Mesothelial cell of epicardium (in vitro differentiated cells): ENCODE results near the gene PRR36. TPM values are rescaled to one million over a fixed set of nuclear protein-coding genes. Genes with fewer than 3 reads are reported as not detected.

ENCODE experiments used
- DNase-seq, 2 experiments: peaks; one replicate each; pipeline ENCODE4 v3.0.0; 2021; ENCODE audit warnings: low spot score in 2 of 2; ENCODE audit not compliant: unreplicated experiment in 2 of 2
- H3K27ac Mint-ChIP-seq: 2 replicates; pipeline ENCODE4 v1.8.0; 2021; ENCODE audit warnings: mixed read lengths
- H3K27me3 Mint-ChIP-seq: 2 replicates; pipeline ENCODE4 v1.8.0; 2021; ENCODE audit warnings: low read depth, mixed read lengths
- H3K36me3 Mint-ChIP-seq: 2 replicates; pipeline ENCODE4 v1.8.0; 2021; ENCODE audit warnings: mixed read lengths
- H3K4me1 Mint-ChIP-seq: 2 replicates; pipeline ENCODE4 v1.8.0; 2021; ENCODE audit warnings: mixed read lengths
- H3K4me3 Mint-ChIP-seq: 2 replicates; pipeline ENCODE4 v1.8.0; 2021; ENCODE audit warnings: mild to moderate bottlenecking, moderate library complexity, mixed read lengths
- H3K9me3 Mint-ChIP-seq: 2 replicates; pipeline ENCODE4 v1.8.0; 2021; ENCODE audit warnings: mixed read lengths
- total RNA-seq: library from RNA; stranded (reverse); gene quantifications from 3 replicates; pipeline ENCODE4 v1.2.1, GENCODE V29; 2021
- TF ChIP-seq, protein P1 (sequence below): fragments of 200-600 bp; sonication (generic); IDR thresholded peaks from one replicate; pipeline ENCODE4 v1.5.0; 2021; ENCODE audit warnings: antibody characterized with exemption; ENCODE audit not compliant: unreplicated experiment

PRR36 gene
- total RNA-seq, 1 donor from 2014 or later = 23.4 TPM

DNA sequence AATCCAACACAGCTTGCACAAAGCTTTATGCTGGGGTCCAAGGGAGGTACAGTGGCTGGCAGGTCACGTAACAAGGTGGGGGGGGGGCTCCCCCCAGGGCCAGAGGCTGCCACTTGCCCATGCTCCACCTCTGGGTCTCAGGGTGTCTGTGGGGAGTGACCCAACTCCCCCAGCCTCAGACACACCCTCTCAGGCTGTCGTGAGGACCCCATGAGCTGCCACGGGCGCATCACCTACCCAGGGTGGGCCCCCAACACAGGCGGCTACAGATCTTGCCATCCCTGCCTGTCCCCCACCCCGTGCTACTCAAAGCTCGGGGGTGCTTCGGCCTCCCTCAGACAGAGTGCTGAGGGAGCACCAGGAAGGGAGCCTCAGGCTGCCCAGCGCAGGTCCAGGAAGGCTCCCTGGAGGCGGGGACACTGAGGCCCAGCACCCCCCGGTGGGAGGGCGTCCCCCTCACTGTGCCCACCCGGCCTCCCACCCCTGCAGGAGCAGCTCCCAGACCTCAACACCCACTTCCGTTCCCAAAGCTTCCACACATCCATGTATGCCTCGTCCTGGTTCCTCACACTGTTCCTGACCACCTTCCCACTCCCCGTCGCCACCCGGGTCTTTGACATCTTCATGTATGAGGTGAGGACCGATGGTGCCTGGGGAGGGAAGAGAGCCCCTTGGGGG lies 23.1 kb downstream of the PRR36 start:
- Mint-ChIP-seq H3K9me3 (no peaks in the 10 kb centered on the region), H3K27me3 (peaks cover under 1% of the 10 kb centered on the region), H3K4me1 (peaks cover 8% of the 10 kb centered on the region), H3K36me3 (no peaks in the 10 kb centered on the region), H3K27ac (no peak overlapping the region), H3K4me3 (no peak overlapping the region)
- no peak for DNase-seq
- TF ChIP-seq, protein P1, sequence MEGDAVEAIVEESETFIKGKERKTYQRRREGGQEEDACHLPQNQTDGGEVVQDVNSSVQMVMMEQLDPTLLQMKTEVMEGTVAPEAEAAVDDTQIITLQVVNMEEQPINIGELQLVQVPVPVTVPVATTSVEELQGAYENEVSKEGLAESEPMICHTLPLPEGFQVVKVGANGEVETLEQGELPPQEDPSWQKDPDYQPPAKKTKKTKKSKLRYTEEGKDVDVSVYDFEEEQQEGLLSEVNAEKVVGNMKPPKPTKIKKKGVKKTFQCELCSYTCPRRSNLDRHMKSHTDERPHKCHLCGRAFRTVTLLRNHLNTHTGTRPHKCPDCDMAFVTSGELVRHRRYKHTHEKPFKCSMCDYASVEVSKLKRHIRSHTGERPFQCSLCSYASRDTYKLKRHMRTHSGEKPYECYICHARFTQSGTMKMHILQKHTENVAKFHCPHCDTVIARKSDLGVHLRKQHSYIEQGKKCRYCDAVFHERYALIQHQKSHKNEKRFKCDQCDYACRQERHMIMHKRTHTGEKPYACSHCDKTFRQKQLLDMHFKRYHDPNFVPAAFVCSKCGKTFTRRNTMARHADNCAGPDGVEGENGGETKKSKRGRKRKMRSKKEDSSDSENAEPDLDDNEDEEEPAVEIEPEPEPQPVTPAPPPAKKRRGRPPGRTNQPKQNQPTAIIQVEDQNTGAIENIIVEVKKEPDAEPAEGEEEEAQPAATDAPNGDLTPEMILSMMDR = no peak

DNA sequence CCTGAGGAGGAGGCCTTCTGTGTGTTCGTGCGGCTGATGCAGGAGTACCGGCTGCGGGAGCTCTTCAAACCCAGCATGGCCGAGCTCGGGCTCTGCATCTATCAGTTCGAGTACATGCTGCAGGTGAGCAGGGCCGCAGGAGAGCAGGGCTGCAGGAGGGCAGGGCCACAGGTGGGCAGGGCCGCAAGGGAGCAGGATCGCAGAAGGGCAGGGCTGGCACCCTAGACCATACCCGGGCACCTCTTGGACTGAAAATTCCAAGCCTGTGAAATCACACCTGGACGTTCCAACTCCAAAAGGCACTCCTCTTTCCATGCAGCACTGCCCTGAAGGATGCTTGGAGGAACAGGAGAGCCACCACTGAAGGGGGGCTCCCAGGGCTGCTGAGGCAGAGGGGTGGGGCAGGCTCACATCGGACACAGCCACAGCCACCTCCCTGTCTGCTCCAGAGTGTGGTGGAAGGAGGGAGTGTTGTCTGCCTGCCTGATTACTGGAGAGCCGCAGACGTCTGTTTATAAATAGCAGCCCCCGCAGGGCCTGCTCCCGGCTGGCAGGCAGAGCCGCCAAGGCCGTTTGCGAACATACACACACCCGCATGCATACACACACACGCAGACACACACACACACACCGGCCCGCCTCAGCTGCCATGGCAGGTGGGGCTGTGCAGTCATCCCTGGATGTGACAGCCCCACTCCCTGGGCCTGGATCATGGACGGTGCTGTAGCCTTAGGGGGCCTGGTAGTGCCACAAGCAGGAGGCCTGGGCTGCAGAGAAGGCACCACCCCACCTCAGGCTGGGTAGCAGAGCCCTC lies 24.0 kb downstream of the PRR36 start:
- H3K27me3 Mint-ChIP-seq = no peaks in the 10 kb centered on the region
- TF ChIP-seq, protein P1 = no peak
- no peaks in the 10 kb centered on the region for H3K36me3 Mint-ChIP-seq
- no peaks in the 10 kb centered on the region for H3K9me3 Mint-ChIP-seq
- DNase-seq = no peak
- no peak overlapping the region for H3K4me3 Mint-ChIP-seq
- no peak overlapping the region for H3K27ac Mint-ChIP-seq
- peaks cover 8% of the 10 kb centered on the region for H3K4me1 Mint-ChIP-seq

DNA sequence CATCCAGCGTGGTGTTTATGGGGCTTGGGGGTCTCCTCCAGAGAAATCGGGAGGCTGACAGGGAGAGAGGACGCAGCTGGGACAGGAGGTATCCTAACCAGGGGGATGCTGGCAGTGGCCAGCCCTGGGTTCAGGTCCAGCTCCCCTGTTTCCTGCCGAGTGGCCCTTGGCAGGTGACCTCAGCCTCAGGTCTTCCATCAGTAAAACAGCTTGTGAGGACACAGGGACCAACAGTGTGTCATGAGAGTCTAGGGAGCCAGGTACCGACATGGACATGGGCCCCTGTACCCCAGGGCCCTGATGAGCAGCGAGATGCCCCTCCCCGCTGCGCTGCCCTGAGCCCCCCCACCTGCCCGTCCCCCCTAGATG lies 24.6 kb downstream of the PRR36 start:
- no peak for DNase-seq
- TF ChIP-seq, protein P1 = no peak
- peaks cover 8% of the 10 kb centered on the region for H3K4me1 Mint-ChIP-seq
- no peaks in the 10 kb centered on the region for H3K9me3 Mint-ChIP-seq
- H3K4me3 Mint-ChIP-seq = no peak overlapping the region
- H3K27me3 Mint-ChIP-seq = no peaks in the 10 kb centered on the region
- no peaks in the 10 kb centered on the region for H3K36me3 Mint-ChIP-seq
- no peak overlapping the region for H3K27ac Mint-ChIP-seq

DNA sequence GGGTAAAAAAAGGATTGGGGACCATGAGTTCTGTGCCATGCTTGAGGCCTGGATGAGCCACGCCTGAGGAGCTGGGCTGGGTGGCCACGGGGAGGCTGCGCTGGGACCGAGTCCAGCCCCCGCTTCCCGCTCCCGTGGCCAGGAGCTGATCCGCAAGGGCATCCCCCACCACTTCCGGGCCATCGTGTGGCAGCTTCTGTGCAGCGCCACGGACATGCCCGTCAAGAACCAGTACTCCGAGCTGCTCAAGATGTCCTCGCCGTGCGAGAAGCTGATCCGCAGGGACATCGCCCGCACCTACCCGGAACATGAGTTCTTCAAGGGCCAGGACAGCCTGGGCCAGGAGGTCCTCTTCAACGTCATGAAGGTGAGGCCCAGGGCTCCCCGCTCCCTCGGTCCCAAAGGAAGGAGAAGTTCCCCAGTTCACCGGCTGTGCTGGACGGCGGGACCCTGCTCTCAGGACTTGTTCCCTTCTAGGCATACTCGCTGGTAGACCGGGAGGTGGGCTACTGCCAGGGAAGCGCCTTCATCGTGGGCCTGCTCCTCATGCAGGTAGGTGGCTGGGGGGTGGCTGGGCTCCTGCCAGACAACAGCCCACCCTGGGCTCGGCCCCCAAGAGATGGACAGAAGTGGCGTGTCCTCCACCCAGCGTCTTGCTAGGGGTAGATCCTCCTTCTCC lies 25.3 kb downstream of the PRR36 start:
- Mint-ChIP-seq H3K36me3 (no peaks in the 10 kb centered on the region), H3K27ac (no peak overlapping the region), H3K4me1 (peaks cover 8% of the 10 kb centered on the region), H3K27me3 (no peaks in the 10 kb centered on the region), H3K9me3 (no peaks in the 10 kb centered on the region), H3K4me3 (no peak overlapping the region)
- TF ChIP-seq, protein P1 = no peak
- no peak for DNase-seq

DNA sequence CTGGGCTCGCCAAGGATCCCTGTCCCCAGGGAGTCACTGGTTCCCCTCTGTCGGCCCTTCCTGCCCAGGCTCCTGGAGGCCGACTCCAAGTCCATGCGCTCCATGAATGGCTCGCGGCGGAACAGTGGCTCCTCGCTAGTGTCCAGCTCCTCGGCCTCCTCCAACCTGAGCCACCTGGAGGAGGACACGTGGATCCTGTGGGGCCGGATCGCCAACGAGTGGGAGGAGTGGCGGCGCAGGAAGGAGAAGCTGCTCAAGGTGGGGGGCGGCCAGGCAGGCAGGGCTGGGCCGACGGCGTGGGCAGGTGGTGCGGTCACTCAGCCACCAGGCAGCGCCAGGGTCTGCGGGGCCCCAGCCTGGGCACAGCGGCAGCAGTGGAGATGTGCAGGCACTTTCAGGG lies 26.5 kb downstream of the PRR36 start:
- Mint-ChIP-seq H3K27ac (no peak overlapping the region), H3K4me3 (no peak overlapping the region), H3K9me3 (no peaks in the 10 kb centered on the region), H3K27me3 (no peaks in the 10 kb centered on the region), H3K4me1 (no peaks in the 10 kb centered on the region), H3K36me3 (no peaks in the 10 kb centered on the region)
- TF ChIP-seq, protein P1 = no peak
- no peak for DNase-seq
